Activated CD4-positive, alpha-beta T cell treated with anti-CD3 and anti-CD28 coated beads for 36 hours (primary cell): ENCODE results near the gene PRKCZ. TPM values are rescaled to one million over a fixed set of nuclear protein-coding genes. Genes with fewer than 3 reads are reported as not detected.

ENCODE experiments used
- ATAC-seq: fragments of 200-7000 bp; cut with Tn5 transposase; one replicate; pipeline ENCODE4 v1.10.0; 2021; ENCODE audit warnings: mild to moderate bottlenecking, moderate library complexity
- CTCF ChIA-PET: fragments of 350-600 bp; sonication (Branson Sonifier 250); formaldehyde crosslinking; loops from one replicate; lab custom pipeline; 2021; ENCODE audit warnings: antibody characterized with exemption; lab: Charles Lee
- POLR2A ChIA-PET: fragments of 350-600 bp; sonication (Branson Sonifier 250); formaldehyde crosslinking; loops from one replicate; lab custom pipeline; 2021; ENCODE audit warnings: antibody characterized with exemption, inconsistent platforms; lab: Charles Lee
- DNase-seq: peaks from one replicate; pipeline ENCODE4 v3.0.0-alpha.2; 2020
- H3K27ac Mint-ChIP-seq: one replicate; pipeline ENCODE4 v1.8.0; 2021; ENCODE audit warnings: mixed read lengths
- H3K27me3 Mint-ChIP-seq: one replicate; pipeline ENCODE4 v1.8.0; 2021; ENCODE audit warnings: mixed read lengths
- H3K36me3 Mint-ChIP-seq: one replicate; pipeline ENCODE4 v1.8.0; 2021; ENCODE audit warnings: low read depth, mixed read lengths
- H3K4me1 Mint-ChIP-seq: one replicate; pipeline ENCODE4 v1.8.0; 2021; ENCODE audit warnings: mixed read lengths
- H3K4me3 Mint-ChIP-seq: one replicate; pipeline ENCODE4 v1.8.0; 2021; ENCODE audit warnings: mild to moderate bottlenecking, moderate library complexity, mixed read lengths
- H3K9me3 Mint-ChIP-seq: one replicate; pipeline ENCODE4 v1.8.0; 2021; ENCODE audit warnings: low read depth, mixed read lengths
- intact Hi-C, 2 experiments: fragments of 100-400 bp; cut with DNase I in 1 of 2; cut with micrococcal nuclease in 1 of 2; formaldehyde crosslinking; loops; one replicate each; pipeline versions ENCODE4 v1.14.2 to v1.15.1; 2022 to 2024; cut with DNase I, micrococcal nuclease
- total RNA-seq, 2 experiments: library from RNA; stranded (reverse); gene quantifications; one replicate each; pipeline ENCODE4 v1.2.3, GENCODE V29; 2021

Gene PRKCZ
- total RNA-seq, 2 experiments from 2014 or later: 9.8 to 10.9 TPM

GRCh38 chr1:2070800-2071530 lies 20.8 kb downstream of the PRKCZ start:
- DNase-seq (no peak), ATAC-seq (no peak)
- Mint-ChIP-seq H3K36me3 (peaks cover 10% of the 10 kb centered on the region), H3K4me1 (peaks cover 10% of the 10 kb centered on the region), H3K27me3 (no peaks in the 10 kb centered on the region), H3K9me3 (no peaks in the 10 kb centered on the region), H3K4me3 (no peak overlapping the region), H3K27ac (no peak overlapping the region)
- CTCF ChIA-PET: interaction anchor here (0.6 kb wide), 1 partner anchor 15 kb away, joined by 3 read pairs; no protein-coding TSS in a partner anchor
- intact Hi-C loops: no loop called here
- POLR2A ChIA-PET: no interaction called here

- ChIA-PET CTCF (interaction anchor here (0.6 to 1.2 kb wide), 3 partner anchors 20 to 33 kb away, joined by 3 read pairs; no protein-coding TSS in a partner anchor), POLR2A (no interaction called here)
- Mint-ChIP-seq H3K4me3 (no peak overlapping the region), H3K27ac (no peak overlapping the region), H3K27me3 (no peaks in the 10 kb centered on the region), H3K4me1 (peaks cover 10% of the 10 kb centered on the region), H3K36me3 (peaks cover 12% of the 10 kb centered on the region), H3K9me3 (peaks cover 6% of the 10 kb centered on the region)
- DNase-seq (peak; percentile 49), ATAC-seq (peak; percentile 58)
- intact Hi-C loops: no loop called here
Observed at GRCh38 chr1:2072109-2072806, 22.0 kb downstream of the PRKCZ start.

GRCh38 chr1:2072891-2073290 lies 22.7 kb downstream of the PRKCZ start:
- ATAC-seq (no peak), DNase-seq (no peak)
- peaks cover 19% of the 10 kb centered on the region for H3K36me3 Mint-ChIP-seq
- POLR2A ChIA-PET: no interaction called here
- intact Hi-C loops: no loop called here
- H3K4me3 Mint-ChIP-seq: no peak overlapping the region
- CTCF ChIA-PET: no interaction called here
- peaks cover 10% of the 10 kb centered on the region for H3K4me1 Mint-ChIP-seq
- no peak overlapping the region for H3K27ac Mint-ChIP-seq
- H3K9me3 Mint-ChIP-seq: peaks cover 10% of the 10 kb centered on the region
- no peaks in the 10 kb centered on the region for H3K27me3 Mint-ChIP-seq

GRCh38 chr1:2073382-2074230 lies 23.4 kb downstream of the PRKCZ start:
- no peak for DNase-seq
- no peak overlapping the region for H3K4me3 Mint-ChIP-seq
- H3K27me3 Mint-ChIP-seq: no peaks in the 10 kb centered on the region
- CTCF ChIA-PET: no interaction called here
- intact Hi-C loops: no loop called here
- H3K9me3 Mint-ChIP-seq: peaks cover 18% of the 10 kb centered on the region
- H3K27ac Mint-ChIP-seq: no peak overlapping the region
- peaks cover 10% of the 10 kb centered on the region for H3K4me1 Mint-ChIP-seq
- POLR2A ChIA-PET: no interaction called here
- ATAC-seq: no peak
- H3K36me3 Mint-ChIP-seq: peaks cover 26% of the 10 kb centered on the region

- no peak for ATAC-seq
- H3K36me3 Mint-ChIP-seq: peaks cover 26% of the 10 kb centered on the region
- ChIA-PET POLR2A (no interaction called here), CTCF (interaction anchor here (0.7 kb wide), 1 partner anchor 15 kb away, joined by 3 read pairs; no protein-coding TSS in a partner anchor)
- H3K4me1 Mint-ChIP-seq: peaks cover 10% of the 10 kb centered on the region
- no peaks in the 10 kb centered on the region for H3K27me3 Mint-ChIP-seq
- intact Hi-C loops: no loop called here
- no peak for DNase-seq
- H3K27ac Mint-ChIP-seq: no peak overlapping the region
- no peak overlapping the region for H3K4me3 Mint-ChIP-seq
- peaks cover 21% of the 10 kb centered on the region for H3K9me3 Mint-ChIP-seq
Observed at GRCh38 chr1:2074396-2074795, 24.2 kb downstream of the PRKCZ start.

- Mint-ChIP-seq H3K4me1 (peaks cover 10% of the 10 kb centered on the region), H3K9me3 (peaks cover 21% of the 10 kb centered on the region), H3K27ac (no peak overlapping the region), H3K36me3 (peaks cover 32% of the 10 kb centered on the region), H3K27me3 (no peaks in the 10 kb centered on the region), H3K4me3 (no peak overlapping the region)
- intact Hi-C loops: no loop called here
- ATAC-seq (no peak), DNase-seq (no peak)
- ChIA-PET POLR2A (no interaction called here), CTCF (interaction anchor here (0.6 to 0.7 kb wide), 2 partner anchors 14 to 88 kb away, joined by 3 to 4 read pairs; no protein-coding TSS in a partner anchor)
Observed at GRCh38 chr1:2074944-2075740, 24.9 kb downstream of the PRKCZ start.

GRCh38 chr1:2076826-2077225 lies 26.6 kb downstream of the PRKCZ start:
- DNase-seq: no peak
- POLR2A ChIA-PET: no interaction called here

GRCh38 chr1:2078170-2078569 lies 28.0 kb downstream of the PRKCZ start:
- Mint-ChIP-seq H3K27me3 (no peaks in the 10 kb centered on the region), H3K27ac (no peak overlapping the region), H3K4me1 (no peaks in the 10 kb centered on the region), H3K4me3 (no peak overlapping the region), H3K36me3 (peaks cover 32% of the 10 kb centered on the region), H3K9me3 (peaks cover 21% of the 10 kb centered on the region)
- intact Hi-C loops: no loop called here
- DNase-seq (no peak), ATAC-seq (no peak)
- CTCF ChIA-PET: interaction anchor here (1.1 kb wide), 1 partner anchor 36 kb away, joined by 4 read pairs; no protein-coding TSS in a partner anchor
- POLR2A ChIA-PET: interaction anchor here (0.7 kb wide), 1 partner anchor 14 kb away, joined by 3 read pairs; no protein-coding TSS in a partner anchor

More at GRCh38 chr1:2076826-2077225, 26.6 kb downstream of the PRKCZ start:
- no peak for ATAC-seq
- H3K4me3 Mint-ChIP-seq: no peak overlapping the region
- CTCF ChIA-PET: no interaction called here
- no peaks in the 10 kb centered on the region for H3K27me3 Mint-ChIP-seq
- peaks cover 32% of the 10 kb centered on the region for H3K36me3 Mint-ChIP-seq
- peaks cover 9% of the 10 kb centered on the region for H3K4me1 Mint-ChIP-seq
- H3K27ac Mint-ChIP-seq: no peak overlapping the region
- intact Hi-C loops: no loop called here
- peaks cover 21% of the 10 kb centered on the region for H3K9me3 Mint-ChIP-seq

GRCh38 chr1:2079396-2080085 lies 29.3 kb downstream of the PRKCZ start:
- H3K4me1 Mint-ChIP-seq: no peaks in the 10 kb centered on the region
- H3K27ac Mint-ChIP-seq: no peak overlapping the region
- H3K4me3 Mint-ChIP-seq: no peak overlapping the region
- no peak for ATAC-seq
- intact Hi-C loops: no loop called here
- H3K27me3 Mint-ChIP-seq: no peaks in the 10 kb centered on the region
- ChIA-PET POLR2A (no interaction called here), CTCF (interaction anchor here (0.6 kb wide), 1 partner anchor 23 kb away, joined by 4 read pairs; no protein-coding TSS in a partner anchor)
- peaks cover 21% of the 10 kb centered on the region for H3K9me3 Mint-ChIP-seq
- peaks cover 30% of the 10 kb centered on the region for H3K36me3 Mint-ChIP-seq
- no peak for DNase-seq

- intact Hi-C loops: no loop called here
- H3K27ac Mint-ChIP-seq: no peak overlapping the region
- H3K36me3 Mint-ChIP-seq: peaks cover 30% of the 10 kb centered on the region
- DNase-seq: no peak
- peaks cover 21% of the 10 kb centered on the region for H3K9me3 Mint-ChIP-seq
- no peaks in the 10 kb centered on the region for H3K4me1 Mint-ChIP-seq
- ATAC-seq: no peak
- H3K4me3 Mint-ChIP-seq: no peak overlapping the region
- ChIA-PET CTCF (interaction anchor here (0.6 kb wide), 1 partner anchor 23 kb away, joined by 4 read pairs; no protein-coding TSS in a partner anchor), POLR2A (no interaction called here)
- H3K27me3 Mint-ChIP-seq: no peaks in the 10 kb centered on the region
Observed at GRCh38 chr1:2080140-2080539, 29.9 kb downstream of the PRKCZ start.
